HepG2 (cell line): ENCODE measurements around the gene CD248. TPM values are rescaled to one million over a fixed set of nuclear protein-coding genes. Genes with fewer than 3 reads are reported as not detected.

Source experiments
- GMEB1 ChIP-seq: sonication (generic); formaldehyde crosslinking; IDR thresholded peaks from 2 replicates; pipeline ENCODE4 v1.5.1; 2020; ENCODE audit warnings: missing genetic modification reagents, mild to moderate bottlenecking, borderline replicate concordance
- JARID2 ChIP-seq: sonication (generic); formaldehyde crosslinking; IDR thresholded peaks from 2 replicates; pipeline ENCODE4 v1.8.1; 2023; ENCODE audit warnings: missing genetic modification reagents, inconsistent platforms; ENCODE audit not compliant: insufficient replicate concordance
- KDM4B ChIP-seq: sonication (generic); formaldehyde crosslinking; IDR thresholded peaks from 2 replicates; pipeline ENCODE4 v1.4.0; 2020; ENCODE audit warnings: missing genetic modification reagents
- MLX ChIP-seq: IDR thresholded peaks from 2 replicates; pipeline ENCODE4 v1.6.1; 2016
- POGZ ChIP-seq: sonication (generic); formaldehyde crosslinking; IDR thresholded peaks from 2 replicates; pipeline ENCODE4 v1.4.0; 2020; ENCODE audit warnings: mild to moderate bottlenecking, missing genetic modification reagents
- RCOR2 ChIP-seq: IDR thresholded peaks from 2 replicates; pipeline ENCODE4 v1.6.1; 2016; ENCODE audit warnings: missing biosample characterization, missing genetic modification reagents
- TEAD3 ChIP-seq: optimal IDR thresholded peaks from 2 replicates; pipeline ENCODE3; 2016; ENCODE audit warnings: borderline replicate concordance
- TFDP2 ChIP-seq: sonication (generic); formaldehyde crosslinking; IDR thresholded peaks from 2 replicates; pipeline ENCODE4 v1.4.0; 2020; ENCODE audit warnings: missing genetic modification reagents
- TMF1 ChIP-seq: sonication (generic); formaldehyde crosslinking; IDR thresholded peaks from 2 replicates; pipeline ENCODE4 v1.8.1; 2022; ENCODE audit warnings: low read depth, missing genetic modification reagents
- ZBTB42 ChIP-seq: sonication (generic); formaldehyde crosslinking; IDR thresholded peaks from 2 replicates; pipeline ENCODE4 v1.5.0; 2020; ENCODE audit warnings: mild to moderate bottlenecking, missing genetic modification reagents
- ZBTB43 ChIP-seq: sonication (generic); formaldehyde crosslinking; conservative IDR thresholded peaks from 2 replicates; pipeline ENCODE4 v1.4.0; 2020; ENCODE audit warnings: missing genetic modification reagents
- ZBTB49 ChIP-seq: sonication (generic); formaldehyde crosslinking; IDR thresholded peaks from 2 replicates; pipeline ENCODE4 v1.4.0; 2020; ENCODE audit warnings: missing genetic modification reagents, borderline replicate concordance
- ZFYVE20 ChIP-seq: sonication (generic); formaldehyde crosslinking; IDR thresholded peaks from 2 replicates; pipeline ENCODE4 v1.8.0; 2023; ENCODE audit warnings: low read depth, mild to moderate bottlenecking, moderate library complexity, missing genetic modification reagents, borderline replicate concordance
- ZNF431 ChIP-seq: sonication (generic); formaldehyde crosslinking; IDR thresholded peaks from 2 replicates; pipeline ENCODE4 v1.9.0; 2022; ENCODE audit warnings: missing genetic modification reagents, low read depth, mild to moderate bottlenecking, borderline replicate concordance
- ZNF674 ChIP-seq: sonication (generic); formaldehyde crosslinking; IDR thresholded peaks from 2 replicates; pipeline ENCODE4 v1.5.0; 2020; ENCODE audit warnings: low read depth, mild to moderate bottlenecking, missing genetic modification reagents
- ZNF850 ChIP-seq: sonication (generic); formaldehyde crosslinking; conservative IDR thresholded peaks from 2 replicates; pipeline ENCODE4 v1.9.0; 2021; ENCODE audit warnings: mild to moderate bottlenecking, missing genetic modification reagents
- ZNF878 ChIP-seq: sonication (generic); formaldehyde crosslinking; IDR thresholded peaks from 2 replicates; pipeline ENCODE4 v1.8.1; 2023; ENCODE audit warnings: mild to moderate bottlenecking, missing genetic modification reagents, moderate library complexity
- ZXDC ChIP-seq: sonication (generic); formaldehyde crosslinking; IDR thresholded peaks from 2 replicates; pipeline ENCODE4 v1.5.0; 2020; ENCODE audit warnings: mild to moderate bottlenecking, missing genetic modification reagents
- polyA plus RNA-seq, 8 experiments: library from polyadenylated mRNA; depleted of rRNA in 3 of 8; stranded (reverse) in 7 of 8; unstranded in 1 of 8; fragments of >200 nt; fragmentation: Illumina TruSeq in 4 of 8; extraction: Trizol in 4 of 8; gene quantifications; 2 replicates each; pipeline versions ENCODE4 v1.2.1 to v1.2.3, GENCODE V29; 2011 to 2016; ENCODE audit warnings: low read depth in 4 of 8, missing spikeins in 1 of 8, mixed read lengths in 1 of 8; ENCODE audit not compliant: insufficient read depth in 1 of 8
- total RNA-seq, 5 experiments: library from RNA; depleted of rRNA; stranded (reverse); fragments of >200 nt; fragmentation: Illumina TruSeq; extraction: Trizol; gene quantifications; 2 replicates each; pipeline ENCODE4 v1.2.3, GENCODE V29; 2016; ENCODE audit warnings: low read depth in 1 of 5

The CD248 gene
- total and polyA plus RNA-seq, 2 of the 13 experiments (the other 11 are each of a cell fraction or from before 2014, with no cell fraction given) = 0.25 to 0.35 TPM

- TF ChIP-seq GMEB1 (no peak), TMF1 (CRISPR knock-in tag) (peak; percentile 84; the same call in 1 of the 2 replicates), ZBTB42 (no peak; the same call in 1 of the 2 replicates), RCOR2 (CRISPR knock-in tag) (no peak; the same call in 1 of the 2 replicates), ZBTB49 (CRISPR knock-in tag) (peak; percentile 86; the same call in 1 of the 2 replicates), ZNF674 (CRISPR knock-in tag) (no peak), JARID2 (CRISPR knock-in tag) (no peak), KDM4B (peak; percentile 49; the same call in 1 of the 2 replicates), ZFYVE20 (0 out of 2 replicates have a peak, but pooled peaks have one; percentile 38), ZBTB43 (CRISPR knock-in tag) (peak; percentile 79; the same call in 1 of the 2 replicates), TEAD3 (CRISPR knock-in tag) (no peak), MLX (peak; percentile 29; the same call in 1 of the 2 replicates), TFDP2 (CRISPR knock-in tag) (no peak), ZNF431 (no peak), ZXDC (CRISPR knock-in tag) (no peak), ZNF878 (CRISPR knock-in tag) (no peak), POGZ (no peak), ZNF850 (CRISPR knock-in tag) (no peak)
Measured at GRCh38 chr11:66289548-66290329, 27.1 kb downstream of the CD248 start (continued).
